Lower leg skin (tissue), 3 donors: ENCODE data around the gene RNU7-1.

Source experiments
- CTCF ChIP-seq, 3 donors: fragments of 450-650 bp; IDR thresholded peaks; one replicate each; pipeline ENCODE4 v1.5.1; 2016; ENCODE audit warnings: antibody characterized with exemption in 3 of 3, mild to moderate bottlenecking in 3 of 3, moderate library complexity in 2 of 3
- POLR2A ChIP-seq, 2 donors: fragments of 450-650 bp; IDR thresholded peaks; one replicate each; pipeline ENCODE4 v1.6.1; 2016 to 2017; ENCODE audit warnings: antibody characterized with exemption in 2 of 2, mild to moderate bottlenecking in 1 of 2, moderate library complexity in 1 of 2

GRCh38 chr12:6962285-6963015 lies 18.8 kb downstream of the RNU7-1 start:
- no peak for TF ChIP-seq CTCF (IDR thresholded peaks at IDR 0.05)
- TF ChIP-seq POLR2A (IDR thresholded peaks at IDR 0.05), result no peak
